ENCODE data around the gene NTMT2.
"Not testable (repeated sequence)": the region's sequence is repeated elsewhere in the genome, so short reads cannot be mapped to it uniquely, and the experiment has no call there.

NTMT2 gene

DNA sequence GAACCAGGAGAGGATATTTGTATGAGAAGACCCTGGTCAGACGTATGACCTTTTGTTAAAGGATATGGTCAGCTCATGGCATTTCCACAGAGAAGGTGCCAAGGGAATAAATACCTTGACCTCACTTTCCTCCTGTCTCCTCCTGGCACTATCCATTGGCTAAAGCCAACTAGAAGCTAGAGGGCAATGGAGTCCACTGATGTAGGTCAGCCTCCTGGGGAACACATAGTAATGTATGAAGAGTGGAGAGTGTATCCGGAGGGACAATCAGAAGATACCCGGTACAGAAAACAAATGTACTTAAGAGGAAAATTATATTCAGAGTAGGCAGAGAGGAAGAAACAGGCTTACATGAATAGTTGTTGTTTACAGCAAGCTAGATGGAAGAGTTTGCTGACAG is 698 bp upstream of the NTMT2 start:
- Mint-ChIP-seq H3K4me3 (no peak overlapping the region), H3K9me3 (ENCODE audit: low read depth) (peaks cover 3% of the 10 kb centered on the region), H3K4me1 (ENCODE audit: low read depth) (peaks cover 27% of the 10 kb centered on the region), H3K36me3 (peaks cover 8% of the 10 kb centered on the region), H3K27me3 (no peaks in the 10 kb centered on the region), H3K27ac (no peak overlapping the region)

- H3K27ac Mint-ChIP-seq, result no peak overlapping the region
- peaks cover 27% of the 10 kb centered on the region for H3K4me1 Mint-ChIP-seq (ENCODE audit: low read depth)
- peaks cover 3% of the 10 kb centered on the region for H3K9me3 Mint-ChIP-seq (ENCODE audit: low read depth)
- no peak overlapping the region for H3K4me3 Mint-ChIP-seq
- H3K36me3 Mint-ChIP-seq, result peaks cover 8% of the 10 kb centered on the region
- no peaks in the 10 kb centered on the region for H3K27me3 Mint-ChIP-seq
Observed at GRCh38 chr1:170146720-170147263, 1.0 kb downstream of the NTMT2 start.

DNA sequence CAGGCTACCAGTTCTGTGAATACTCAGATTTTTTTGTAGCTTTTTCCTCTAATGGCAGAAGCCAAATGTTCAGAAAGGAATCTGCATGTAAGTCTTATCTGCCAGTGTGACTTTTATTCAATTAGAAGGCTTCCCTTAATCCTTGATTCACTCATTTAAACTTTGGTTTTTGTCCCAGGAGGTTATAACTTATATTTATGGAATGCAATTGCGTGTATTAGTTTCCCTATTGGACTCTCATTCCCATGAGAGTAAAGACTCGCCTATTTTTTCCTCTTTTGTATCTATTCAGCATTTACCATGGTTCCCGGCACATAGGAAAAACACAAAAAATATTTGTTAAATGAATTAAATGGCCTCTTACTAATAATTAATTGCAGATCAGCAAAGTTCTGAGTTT is 3.5 kb downstream of the NTMT2 start:
- no peak overlapping the region for H3K27ac Mint-ChIP-seq
- peaks cover 6% of the 10 kb centered on the region for H3K36me3 Mint-ChIP-seq
- H3K4me3 Mint-ChIP-seq, result no peak overlapping the region
- H3K4me1 Mint-ChIP-seq (ENCODE audit: low read depth), result peaks cover 27% of the 10 kb centered on the region
- H3K9me3 Mint-ChIP-seq (ENCODE audit: low read depth), result peaks cover 13% of the 10 kb centered on the region
- no peaks in the 10 kb centered on the region for H3K27me3 Mint-ChIP-seq

- Mint-ChIP-seq H3K4me1 (ENCODE audit: low read depth) (peaks cover 24% of the 10 kb centered on the region), H3K9me3 (ENCODE audit: low read depth) (peaks cover 17% of the 10 kb centered on the region), H3K4me3 (no peak overlapping the region), H3K27ac (no peak overlapping the region), H3K27me3 (no peaks in the 10 kb centered on the region), H3K36me3 (peaks cover 2% of the 10 kb centered on the region)
Observed at GRCh38 chr1:170150016-170150415, 4.3 kb downstream of the NTMT2 start.

- Mint-ChIP-seq H3K4me1 (ENCODE audit: low read depth) (peaks cover 17% of the 10 kb centered on the region), H3K9me3 (ENCODE audit: low read depth) (peaks cover 23% of the 10 kb centered on the region), H3K27me3 (no peaks in the 10 kb centered on the region), H3K27ac (no peak overlapping the region), H3K4me3 (no peak overlapping the region), H3K36me3 (peaks cover 2% of the 10 kb centered on the region)
Observed at GRCh38 chr1:170150921-170151320, 5.2 kb downstream of the NTMT2 start.

- peaks cover 2% of the 10 kb centered on the region for H3K36me3 Mint-ChIP-seq
- no peaks in the 10 kb centered on the region for H3K4me1 Mint-ChIP-seq (ENCODE audit: low read depth)
- no peak overlapping the region for H3K27ac Mint-ChIP-seq
- peaks cover 4% of the 10 kb centered on the region for H3K27me3 Mint-ChIP-seq
- no peak overlapping the region for H3K4me3 Mint-ChIP-seq
- H3K9me3 Mint-ChIP-seq (ENCODE audit: low read depth), result peaks cover 23% of the 10 kb centered on the region
Observed at GRCh38 chr1:170153417-170153816, 7.7 kb downstream of the NTMT2 start.

DNA sequence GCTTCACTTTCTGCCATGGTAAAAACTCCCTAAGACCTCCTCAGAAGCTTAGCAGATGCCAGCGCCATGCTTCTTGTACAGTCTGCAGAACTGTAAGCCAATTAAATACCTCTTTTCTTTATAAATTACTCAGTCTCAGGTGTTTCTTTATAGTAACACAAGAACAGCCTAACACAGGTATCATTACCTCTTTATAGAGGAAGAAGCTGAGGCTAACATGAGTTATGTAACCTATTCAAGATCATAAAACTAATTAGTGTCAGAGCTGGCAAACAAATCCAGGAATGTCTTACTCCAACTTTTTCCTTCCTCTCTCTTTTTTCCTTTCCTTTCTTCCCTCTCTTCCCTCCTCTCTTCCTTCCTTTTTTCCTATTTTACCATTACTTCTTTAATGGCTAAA is 9.3 kb downstream of the NTMT2 start:
- Mint-ChIP-seq H3K36me3 (peaks cover 2% of the 10 kb centered on the region), H3K9me3 (ENCODE audit: low read depth) (peaks cover 23% of the 10 kb centered on the region), H3K4me3 (no peak overlapping the region), H3K27me3 (peaks cover 4% of the 10 kb centered on the region), H3K4me1 (ENCODE audit: low read depth) (no peaks in the 10 kb centered on the region), H3K27ac (no peak overlapping the region)

DNA sequence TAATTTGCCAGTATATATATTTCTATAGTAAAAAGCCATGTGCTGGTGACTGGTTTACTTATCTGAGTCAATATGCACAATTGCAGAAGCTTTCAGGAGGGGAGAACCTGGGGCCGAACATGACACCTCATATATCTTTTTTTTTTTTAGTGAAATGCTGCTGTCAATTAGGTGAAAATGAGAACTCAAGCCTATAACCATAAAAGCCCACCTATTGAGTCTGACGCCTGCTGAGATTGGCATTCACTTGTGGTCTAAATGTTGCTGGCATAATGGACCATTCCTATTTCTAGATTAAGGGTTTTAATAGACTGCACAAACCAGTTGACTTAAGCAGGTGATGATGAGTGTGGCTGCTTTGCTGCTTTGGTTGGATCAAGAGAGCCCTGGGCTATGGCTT is 10.8 kb downstream of the NTMT2 start:
- peaks cover 2% of the 10 kb centered on the region for H3K36me3 Mint-ChIP-seq
- no peak overlapping the region for H3K27ac Mint-ChIP-seq
- peaks cover 23% of the 10 kb centered on the region for H3K9me3 Mint-ChIP-seq (ENCODE audit: low read depth)
- no peak overlapping the region for H3K4me3 Mint-ChIP-seq
- H3K27me3 Mint-ChIP-seq, result peaks cover 4% of the 10 kb centered on the region
- H3K4me1 Mint-ChIP-seq (ENCODE audit: low read depth), result no peaks in the 10 kb centered on the region

GRCh38 chr1:170157820-170158219 is 12.1 kb downstream of the NTMT2 start:
- H3K4me1 Mint-ChIP-seq (ENCODE audit: low read depth), result no peaks in the 10 kb centered on the region
- H3K9me3 Mint-ChIP-seq (ENCODE audit: low read depth), result peaks cover 18% of the 10 kb centered on the region
- H3K27ac Mint-ChIP-seq, result no peak overlapping the region
- H3K4me3 Mint-ChIP-seq, result no peak overlapping the region
- peaks cover 2% of the 10 kb centered on the region for H3K36me3 Mint-ChIP-seq
- peaks cover 4% of the 10 kb centered on the region for H3K27me3 Mint-ChIP-seq

DNA sequence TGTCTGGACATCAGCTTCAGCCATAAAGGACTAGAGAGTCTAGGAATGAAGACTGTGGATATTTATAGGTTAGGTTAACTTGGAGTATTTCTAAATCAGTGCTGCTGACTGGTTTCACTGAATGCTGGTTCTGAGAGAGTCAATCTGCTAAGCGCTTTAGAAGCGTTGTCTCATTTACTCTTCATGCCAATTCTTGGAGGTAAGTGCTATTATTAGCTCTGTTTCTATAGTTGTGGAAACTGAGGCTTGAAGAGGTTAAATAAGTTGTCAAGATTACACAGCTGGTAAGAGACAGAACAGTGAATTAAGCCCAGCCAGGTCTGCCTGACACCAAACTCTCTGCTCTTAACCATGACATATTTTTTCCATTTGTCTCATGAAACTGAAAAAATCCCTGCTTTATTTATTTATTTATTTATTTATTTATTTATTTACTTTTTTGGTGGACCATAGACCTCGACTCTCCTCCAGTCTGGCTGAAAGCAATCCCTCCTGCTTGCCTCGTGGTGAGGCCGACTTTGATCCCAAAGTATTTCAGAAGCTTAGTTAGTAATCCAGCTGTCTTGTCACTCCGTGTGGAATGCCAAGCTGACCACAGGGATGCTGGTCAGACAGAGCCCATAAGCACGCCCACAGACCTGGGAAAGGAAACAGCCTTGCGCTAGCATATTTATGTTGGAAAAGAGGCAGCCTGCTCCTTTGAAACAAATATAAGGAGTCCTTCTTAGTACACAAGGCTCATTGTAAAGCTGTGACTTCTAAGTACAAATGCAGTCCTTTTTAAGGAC is 16.9 kb downstream of the NTMT2 start:
- H3K36me3 Mint-ChIP-seq, result no peaks in the 10 kb centered on the region
- H3K27ac Mint-ChIP-seq, result no peak overlapping the region
- no peaks in the 10 kb centered on the region for H3K4me1 Mint-ChIP-seq (ENCODE audit: low read depth)
- peaks cover 2% of the 10 kb centered on the region for H3K27me3 Mint-ChIP-seq
- no peak overlapping the region for H3K4me3 Mint-ChIP-seq
- no peaks in the 10 kb centered on the region for H3K9me3 Mint-ChIP-seq (ENCODE audit: low read depth)

DNA sequence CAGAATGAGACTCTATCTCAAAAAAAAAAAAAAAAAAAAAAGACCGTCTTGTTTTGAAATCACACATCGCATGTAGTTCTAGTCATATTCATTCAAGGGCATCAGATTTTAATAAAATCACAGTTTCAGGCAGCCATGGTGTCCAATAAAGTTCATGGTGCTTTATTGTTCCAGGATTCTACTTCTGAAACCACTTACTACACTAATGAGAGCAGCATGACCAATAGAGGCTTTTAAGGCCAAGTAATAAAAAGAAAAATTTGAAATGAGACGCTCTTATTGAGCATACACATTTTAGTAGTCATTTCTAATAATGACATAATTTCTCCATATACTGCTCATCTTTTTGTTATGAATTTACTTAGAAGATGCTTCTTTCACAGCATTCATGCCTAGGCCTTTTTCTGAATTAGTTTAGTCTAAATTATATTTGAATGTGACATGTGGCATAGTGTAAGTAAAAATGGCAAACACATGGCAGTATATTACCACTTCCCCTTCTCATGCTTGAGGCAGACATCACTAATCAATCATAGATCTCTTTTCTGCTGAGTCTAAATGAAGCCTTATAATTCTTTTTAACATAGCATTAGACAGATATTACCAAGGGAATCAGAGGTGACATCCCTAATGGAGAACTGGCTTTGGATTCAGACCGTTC is 18.5 kb downstream of the NTMT2 start:
- peaks cover 5% of the 10 kb centered on the region for H3K4me1 Mint-ChIP-seq (ENCODE audit: low read depth)
- no peaks in the 10 kb centered on the region for H3K27me3 Mint-ChIP-seq
- no peak overlapping the region for H3K27ac Mint-ChIP-seq
- no peaks in the 10 kb centered on the region for H3K9me3 Mint-ChIP-seq (ENCODE audit: low read depth)
- no peak overlapping the region for H3K4me3 Mint-ChIP-seq
- H3K36me3 Mint-ChIP-seq, result no peaks in the 10 kb centered on the region

- Mint-ChIP-seq H3K4me3 (no peak overlapping the region), H3K4me1 (ENCODE audit: low read depth) (peaks cover 5% of the 10 kb centered on the region), H3K27ac (no peak overlapping the region), H3K36me3 (no peaks in the 10 kb centered on the region), H3K27me3 (no peaks in the 10 kb centered on the region), H3K9me3 (ENCODE audit: low read depth) (peaks cover 7% of the 10 kb centered on the region)
Observed at GRCh38 chr1:170166518-170167180, 20.9 kb downstream of the NTMT2 start.

- Mint-ChIP-seq H3K4me1 (ENCODE audit: low read depth) (peaks cover 5% of the 10 kb centered on the region), H3K4me3 (no peak overlapping the region), H3K27me3 (no peaks in the 10 kb centered on the region), H3K27ac (no peak overlapping the region), H3K36me3 (no peaks in the 10 kb centered on the region), H3K9me3 (ENCODE audit: low read depth) (peaks cover 12% of the 10 kb centered on the region)
Observed at GRCh38 chr1:170168265-170168664, 22.5 kb downstream of the NTMT2 start.

- not testable (repeated sequence) for H3K4me3 Mint-ChIP-seq; H3K27ac Mint-ChIP-seq; H3K36me3 Mint-ChIP-seq; H3K4me1 Mint-ChIP-seq (ENCODE audit: low read depth); H3K27me3 Mint-ChIP-seq
- peaks cover 12% of the 10 kb centered on the region for H3K9me3 Mint-ChIP-seq (ENCODE audit: low read depth)
Observed at GRCh38 chr1:170170513-170170912, 24.8 kb downstream of the NTMT2 start.

DNA sequence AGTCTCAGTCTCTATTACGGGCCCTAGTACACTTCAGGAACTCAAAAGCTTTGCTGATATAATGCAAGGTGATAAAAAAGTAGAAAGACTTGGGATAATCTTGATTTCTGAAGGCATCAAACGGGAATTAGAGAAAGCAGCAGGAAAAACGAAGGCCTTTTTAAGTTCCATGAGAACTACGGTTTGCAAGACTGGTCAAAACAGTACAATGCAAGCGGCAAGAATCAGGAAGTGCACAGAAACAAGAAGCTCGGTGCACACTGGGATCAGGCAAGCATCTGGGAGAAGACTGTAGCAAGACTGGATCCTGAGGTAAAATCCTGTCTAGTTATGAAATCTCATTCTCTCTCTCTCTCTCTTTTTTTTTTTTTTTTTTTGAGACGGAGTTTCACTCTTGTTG is 28.6 kb downstream of the NTMT2 start:
- H3K9me3 Mint-ChIP-seq (ENCODE audit: low read depth), result peaks cover 12% of the 10 kb centered on the region
- peaks cover 3% of the 10 kb centered on the region for H3K36me3 Mint-ChIP-seq
- no peak overlapping the region for H3K4me3 Mint-ChIP-seq

More for the DNA sequence above, 28.6 kb downstream of the NTMT2 start:
- H3K4me1 Mint-ChIP-seq (ENCODE audit: low read depth), result no peaks in the 10 kb centered on the region
- H3K27me3 Mint-ChIP-seq, result no peaks in the 10 kb centered on the region
- no peak overlapping the region for H3K27ac Mint-ChIP-seq

All from activated naive CD8-positive, alpha-beta T cell (primary cell).